Measurements from ENCODE around the gene LTBP3. TPM values are rescaled to one million over a fixed set of nuclear protein-coding genes. Genes with fewer than 3 reads are reported as not detected.

The LTBP3 gene
- total and polyA plus RNA-seq, 2 of the 4 experiments (the other 2 are of a cell fraction): 6.6 to 145 TPM

DNA sequence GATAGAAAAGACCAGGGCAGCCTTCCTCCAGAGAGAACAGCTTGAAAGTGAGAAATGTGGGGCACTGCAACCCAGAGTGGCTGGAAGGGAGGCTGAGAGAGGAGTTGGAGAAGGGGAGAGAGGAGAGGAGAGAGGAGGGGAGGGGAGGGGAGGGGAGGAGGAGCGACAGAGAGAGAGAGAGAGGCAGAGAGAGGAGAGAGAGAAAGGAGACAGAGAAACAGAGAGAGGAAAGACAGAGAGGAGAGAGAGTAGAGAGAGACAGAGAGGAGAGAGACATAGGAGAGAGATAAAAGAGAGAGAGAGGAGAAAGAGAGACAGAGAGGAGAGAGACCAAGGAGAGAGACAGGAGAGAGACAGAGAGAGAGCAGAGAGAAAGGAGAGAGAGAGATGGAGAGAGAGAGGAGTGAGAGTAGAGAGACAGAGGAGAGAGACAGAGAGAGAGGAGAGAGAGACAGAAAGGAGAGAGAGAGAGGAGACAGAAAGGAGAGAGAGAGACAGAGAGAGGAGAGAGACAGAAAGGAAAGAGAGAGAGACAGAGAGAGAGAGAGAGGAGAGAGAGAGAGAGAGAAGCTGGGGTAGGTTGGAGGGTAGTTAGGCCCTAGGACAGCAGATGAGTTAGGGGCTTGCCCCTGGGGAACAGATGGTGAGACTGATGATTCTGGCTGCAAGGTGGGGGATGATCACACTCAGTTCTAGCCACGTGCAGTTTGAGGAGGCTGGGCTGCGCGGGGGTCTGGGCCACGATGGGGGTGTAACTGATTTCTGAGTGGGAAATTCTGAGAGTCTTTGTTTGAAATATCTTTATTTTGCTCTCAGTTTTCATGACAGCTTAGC lies 41.8 kb downstream of the LTBP3 start:
- no peak overlapping the region for H4K5ac ChIP-seq (ENCODE audit: low read depth, low read length)
- no peak overlapping the region for H3K27ac ChIP-seq (ENCODE audit: insufficient read depth, low read length)
- intact Hi-C loops (cut with micrococcal nuclease): no loop called here
- no peaks in the 10 kb centered on the region for H3K9me3 ChIP-seq (ENCODE audit: control insufficient read depth, insufficient read depth, low read length)
- H3K27me3 ChIP-seq (ENCODE audit: control insufficient read depth, insufficient read depth, low read length): no peaks in the 10 kb centered on the region
- H3K18ac ChIP-seq (ENCODE audit: low read depth, low read length): no peak overlapping the region
- H3K79me1 ChIP-seq (ENCODE audit: low read depth in 1 of 2, low read length in 2 of 2): no peaks in the 10 kb centered on the region
- no peak overlapping the region for H3K4me2 ChIP-seq (ENCODE audit: low read depth, low read length)
- no peak overlapping the region for H4K8ac ChIP-seq (ENCODE audit: low read depth in 2 of 2, low read length in 2 of 2)
- ChIA-PET CTCF (interaction anchor here (0.6 kb wide), 1 partner anchor 102 kb away, joined by 6 read pairs; no protein-coding TSS in a partner anchor), POLR2A (ENCODE audit: unreplicated experiment) (interaction anchor here (0.5 to 1.5 kb wide), 2 partner anchors 17 to 61 kb away, joined by 5 to 9 read pairs; partner anchors contain the start of gene MALAT1)
- no peak overlapping the region; the same call in 1 of the 2 replicates for H3K56ac ChIP-seq (ENCODE audit: extremely low read depth, insufficient read depth, low read length)
- in situ Hi-C loops (cut with MboI; ENCODE audit: low sequenced_read_pairs): no loop called here
- no peak overlapping the region for H3K23ac ChIP-seq (ENCODE audit: low read depth, low read length)
- no peaks in the 10 kb centered on the region for H3K4me1 ChIP-seq (ENCODE audit: control insufficient read depth, insufficient read depth, low read length)
- H2AK5ac ChIP-seq (ENCODE audit: low read depth, low read length): no peak overlapping the region
- H3K4ac ChIP-seq (ENCODE audit: low read depth, low read length): no peak overlapping the region
- no CpG with 5 or more reads among the region's 5 CpGs for WGBS, 2 experiments (ENCODE audit: extremely low coverage in 2 of 2, insufficient read length in 1 of 2)
- H3K9ac ChIP-seq (ENCODE audit: low read depth, low read length): no peak overlapping the region
- H3K4me3 ChIP-seq (ENCODE audit: insufficient read depth, low read depth, low read length): no peak overlapping the region
- dilution Hi-C loops (cut with HindIII; ENCODE audit: low sequenced_read_pairs, unreplicated experiment): no loop called here
- no peak overlapping the region for H2AK9ac ChIP-seq (replicated peaks; ENCODE audit: low read depth, low read length, poor library complexity)
- H2AFZ ChIP-seq (replicated peaks; ENCODE audit: low read length, poor library complexity): no peak overlapping the region
- no TSS peak for BruUV-seq (replicated peaks)
- H4K91ac ChIP-seq (ENCODE audit: insufficient read depth, low read depth, low read length): no peak overlapping the region
- H3K9me1 ChIP-seq (ENCODE audit: insufficient read depth, low read length): no peaks in the 10 kb centered on the region
- no peak overlapping the region for H2BK120ac ChIP-seq (ENCODE audit: low read depth, low read length)
- no peaks in the 10 kb centered on the region for H3K36me3 ChIP-seq (ENCODE audit: control insufficient read depth, insufficient read depth, low read length)
- H2BK5ac ChIP-seq (ENCODE audit: low read depth, low read length, poor library complexity, severe bottlenecking): no peak overlapping the region
- DNase-seq: no peak
- no peak overlapping the region for H3K14ac ChIP-seq (replicated peaks; ENCODE audit: low read depth, low read length)
- H2BK20ac ChIP-seq (ENCODE audit: low read depth, low read length): no peak overlapping the region
- H2BK15ac ChIP-seq (ENCODE audit: low read depth, low read length): no peak overlapping the region
- H4K20me1 ChIP-seq (ENCODE audit: insufficient read depth, low read length): no peaks in the 10 kb centered on the region
- ATAC-seq (ENCODE audit: low read depth): no peak; the same call in 1 of the 2 replicates
- TF ChIP-seq FOS (IDR thresholded peaks at IDR 0.05; ENCODE audit: low read depth, low read length): no peak
- no peak for TF ChIP-seq CHD1 (IDR thresholded peaks at IDR 0.05; ENCODE audit: low read depth, low read length)
- no peak for TF ChIP-seq BHLHE40 (IDR thresholded peaks at IDR 0.05; ENCODE audit: low read depth, low read length)
- TF ChIP-seq, protein P1, sequence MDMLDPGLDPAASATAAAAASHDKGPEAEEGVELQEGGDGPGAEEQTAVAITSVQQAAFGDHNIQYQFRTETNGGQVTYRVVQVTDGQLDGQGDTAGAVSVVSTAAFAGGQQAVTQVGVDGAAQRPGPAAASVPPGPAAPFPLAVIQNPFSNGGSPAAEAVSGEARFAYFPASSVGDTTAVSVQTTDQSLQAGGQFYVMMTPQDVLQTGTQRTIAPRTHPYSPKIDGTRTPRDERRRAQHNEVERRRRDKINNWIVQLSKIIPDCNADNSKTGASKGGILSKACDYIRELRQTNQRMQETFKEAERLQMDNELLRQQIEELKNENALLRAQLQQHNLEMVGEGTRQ (IDR thresholded peaks at IDR 0.05; ENCODE audit: low read depth, low read length): no peak
- TF ChIP-seq CEBPB (IDR thresholded peaks at IDR 0.05; ENCODE audit: low read depth, low read length): no peak
- no peak for TF ChIP-seq MAZ (IDR thresholded peaks at IDR 0.05; ENCODE audit: borderline replicate concordance, low read depth, low read length)
- no peak for TF ChIP-seq NFE2L2 (IDR thresholded peaks at IDR 0.05; ENCODE audit: low read depth, low read length)
- TF ChIP-seq, protein P2, sequence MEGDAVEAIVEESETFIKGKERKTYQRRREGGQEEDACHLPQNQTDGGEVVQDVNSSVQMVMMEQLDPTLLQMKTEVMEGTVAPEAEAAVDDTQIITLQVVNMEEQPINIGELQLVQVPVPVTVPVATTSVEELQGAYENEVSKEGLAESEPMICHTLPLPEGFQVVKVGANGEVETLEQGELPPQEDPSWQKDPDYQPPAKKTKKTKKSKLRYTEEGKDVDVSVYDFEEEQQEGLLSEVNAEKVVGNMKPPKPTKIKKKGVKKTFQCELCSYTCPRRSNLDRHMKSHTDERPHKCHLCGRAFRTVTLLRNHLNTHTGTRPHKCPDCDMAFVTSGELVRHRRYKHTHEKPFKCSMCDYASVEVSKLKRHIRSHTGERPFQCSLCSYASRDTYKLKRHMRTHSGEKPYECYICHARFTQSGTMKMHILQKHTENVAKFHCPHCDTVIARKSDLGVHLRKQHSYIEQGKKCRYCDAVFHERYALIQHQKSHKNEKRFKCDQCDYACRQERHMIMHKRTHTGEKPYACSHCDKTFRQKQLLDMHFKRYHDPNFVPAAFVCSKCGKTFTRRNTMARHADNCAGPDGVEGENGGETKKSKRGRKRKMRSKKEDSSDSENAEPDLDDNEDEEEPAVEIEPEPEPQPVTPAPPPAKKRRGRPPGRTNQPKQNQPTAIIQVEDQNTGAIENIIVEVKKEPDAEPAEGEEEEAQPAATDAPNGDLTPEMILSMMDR (conservative IDR thresholded peaks at IDR 0.05; ENCODE audit: low read depth, low read length): no peak
- TF ChIP-seq, protein P3, sequence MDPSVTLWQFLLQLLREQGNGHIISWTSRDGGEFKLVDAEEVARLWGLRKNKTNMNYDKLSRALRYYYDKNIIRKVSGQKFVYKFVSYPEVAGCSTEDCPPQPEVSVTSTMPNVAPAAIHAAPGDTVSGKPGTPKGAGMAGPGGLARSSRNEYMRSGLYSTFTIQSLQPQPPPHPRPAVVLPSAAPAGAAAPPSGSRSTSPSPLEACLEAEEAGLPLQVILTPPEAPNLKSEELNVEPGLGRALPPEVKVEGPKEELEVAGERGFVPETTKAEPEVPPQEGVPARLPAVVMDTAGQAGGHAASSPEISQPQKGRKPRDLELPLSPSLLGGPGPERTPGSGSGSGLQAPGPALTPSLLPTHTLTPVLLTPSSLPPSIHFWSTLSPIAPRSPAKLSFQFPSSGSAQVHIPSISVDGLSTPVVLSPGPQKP (IDR thresholded peaks at IDR 0.05; ENCODE audit: borderline replicate concordance, low read depth, low read length): no peak
- no peak for TF ChIP-seq MAFK (IDR thresholded peaks at IDR 0.05; ENCODE audit: low read depth, low read length)
- no peak for TF ChIP-seq RCOR1 (IDR thresholded peaks at IDR 0.05; ENCODE audit: insufficient replicate concordance, low read length)

All from IMR-90 (cell line).